HepG2 (cell line): ENCODE results near the gene GPR39. TPM values are rescaled to one million over a fixed set of nuclear protein-coding genes. Genes with fewer than 3 reads are reported as not detected.

Experiments
- ATAC-seq: fragments of 200-7000 bp; cut with Tn5 transposase; 3 replicates; pipeline ENCODE4 v1.9.1; 2020; ENCODE audit warnings: mild to moderate bottlenecking, moderate library complexity
- BruUV-seq: library from RNA; stranded (reverse); fragments of 400-500 nt; replicated peaks from 2 replicates; lab custom pipeline; 2021; lab: Mats Ljungman, UMichigan
- CTCF ChIA-PET: fragments of 300-600 bp; formaldehyde crosslinking; extraction: SDS; loops from one replicate; lab custom pipeline; 2021; ENCODE audit warnings: low total read pairs, inconsistent platforms, low intra/inter-chr PET ratio; lab: Yijun Ruan, JAX
- POLR2A ChIA-PET: fragments of 350-600 bp; sonication (Branson Sonifier 250); formaldehyde crosslinking; loops from one replicate; lab custom pipeline; 2020; ENCODE audit warnings: antibody characterized with exemption, inconsistent platforms; lab: Yijun Ruan, JAX
- DNase-seq: peaks from one replicate; pipeline ENCODE4 v3.0.0-alpha.2; 2015; ENCODE audit warnings: low spot score
- FAIRE-seq: peaks from 3 replicates; lab custom pipeline; 2011; peaks lifted over from hg19 to GRCh38; lab: Jason Lieb, UNC
- H2AFZ ChIP-seq: one replicate; pipeline ENCODE4 v1.6.1; 2011; ENCODE audit warnings: low read length, inconsistent platforms
- H3K27ac ChIP-seq: fragments of 300-600 bp; 3 replicates; pipeline ENCODE4 v1.8.0; 2011; ENCODE audit warnings: mixed run types, mild to moderate bottlenecking, mixed read lengths, low read length, inconsistent platforms; ENCODE audit not compliant: insufficient read depth; ENCODE audit errors: extremely low read length
- H3K27me3 ChIP-seq, 2 experiments: fragments of 200-600 bp in 1 of 2; 2 replicates in 1 of 2; 3 replicates in 1 of 2; pipeline versions ENCODE4 v1.6.0 to v1.8.0; 2011; ENCODE audit warnings: low read length in 2 of 2, mild to moderate bottlenecking in 2 of 2, moderate library complexity in 2 of 2, inconsistent platforms in 1 of 2; ENCODE audit not compliant: insufficient read depth in 2 of 2, control insufficient read depth in 1 of 2
- H3K36me3 ChIP-seq, 2 experiments: fragments of 200-600 bp in 1 of 2; replicated peaks in 1 of 2; 2 replicates in 1 of 2; 3 replicates in 1 of 2; pipeline versions ENCODE4 v1.5.1 to v1.8.0; 2011; ENCODE audit warnings: low read length in 2 of 2, inconsistent platforms in 1 of 2; ENCODE audit not compliant: insufficient read depth in 2 of 2, control insufficient read depth in 1 of 2
- H3K4me1 ChIP-seq: 2 replicates; pipeline ENCODE4 v1.5.1; 2012; ENCODE audit warnings: low read length, inconsistent platforms; ENCODE audit not compliant: insufficient read depth
- H3K4me2 ChIP-seq: 2 replicates; pipeline ENCODE4 v1.6.0; 2011; ENCODE audit warnings: low read depth, low read length, inconsistent platforms
- H3K4me3 ChIP-seq, 3 experiments: fragments of 200-600 bp in 1 of 3; sonication (generic), shearing (Covaris generic) in 1 of 3; replicated peaks in 1 of 3; 2 replicates each; pipeline ENCODE4 v1.5.1; 2011 to 2016; ENCODE audit warnings: low read length in 3 of 3, inconsistent platforms in 2 of 3, low read depth in 2 of 3, mild to moderate bottlenecking in 2 of 3, control low read depth in 1 of 3, mixed read lengths in 1 of 3; ENCODE audit not compliant: insufficient read depth in 1 of 3
- H3K79me2 ChIP-seq: one replicate; pipeline ENCODE4 v1.6.1; 2011; ENCODE audit warnings: low read length, inconsistent platforms; ENCODE audit not compliant: insufficient read depth
- H3K9ac ChIP-seq: 2 replicates; pipeline ENCODE4 v1.6.0; 2011; ENCODE audit warnings: mild to moderate bottlenecking, low read depth, low read length, inconsistent platforms; ENCODE audit not compliant: insufficient read depth
- H3K9me3 ChIP-seq: 2 replicates; pipeline ENCODE4 v1.5.1; 2012; ENCODE audit warnings: mild to moderate bottlenecking, low read length
- H4K20me1 ChIP-seq: 2 replicates; pipeline ENCODE4 v1.6.0; 2011; ENCODE audit warnings: inconsistent platforms, mild to moderate bottlenecking, low read length, moderate library complexity; ENCODE audit not compliant: insufficient read depth
- ASH2L ChIP-seq: fragments of 300-600, 200-600 bp; sonication (generic); IDR thresholded peaks from 2 replicates; pipeline ENCODE4 v1.7.0; 2017; ENCODE audit warnings: low read depth, mild to moderate bottlenecking, moderate library complexity, mixed read lengths, low read length; ENCODE audit not compliant: insufficient read length
- CEBPZ ChIP-seq: IDR thresholded peaks from 2 replicates; pipeline ENCODE4 v1.6.1; 2012; ENCODE audit warnings: low read length, improper control_type of control experiment
- HCFC1 ChIP-seq: fragments of 150-350 bp; IDR thresholded peaks from 2 replicates; pipeline ENCODE4 v1.6.1; 2014; ENCODE audit warnings: low read depth, low read length
- SNRNP70 ChIP-seq: fragments of 200-400 bp; formaldehyde crosslinking; IDR thresholded peaks from 2 replicates; pipeline ENCODE4 v1.6.1; 2017; ENCODE audit warnings: mild to moderate bottlenecking, low read depth, low read length, moderate library complexity
- TERF1 ChIP-seq: sonication (generic); formaldehyde crosslinking; IDR thresholded peaks from 2 replicates; pipeline ENCODE4 v1.8.0; 2022; ENCODE audit warnings: mild to moderate bottlenecking, missing genetic modification reagents, moderate library complexity
- THYN1 ChIP-seq: sonication (generic); formaldehyde crosslinking; IDR thresholded peaks from 2 replicates; pipeline ENCODE4 v1.8.1; 2023; ENCODE audit warnings: low read depth, mild to moderate bottlenecking, moderate library complexity, missing genetic modification reagents, borderline replicate concordance
- ZGPAT ChIP-seq: IDR thresholded peaks from 2 replicates; pipeline ENCODE4 v1.6.1; 2016; ENCODE audit warnings: mild to moderate bottlenecking
- ZNF230 ChIP-seq: sonication (generic); formaldehyde crosslinking; IDR thresholded peaks from 2 replicates; pipeline ENCODE4 v1.4.0; 2020; ENCODE audit warnings: mild to moderate bottlenecking, missing genetic modification reagents
- ZNF503 ChIP-seq: sonication (generic); formaldehyde crosslinking; IDR thresholded peaks from 2 replicates; pipeline ENCODE4 v1.4.0; 2020; ENCODE audit warnings: missing genetic modification reagents
- ZNF512B ChIP-seq: sonication (generic); formaldehyde crosslinking; IDR thresholded peaks from 2 replicates; pipeline ENCODE4 v1.5.1; 2020; ENCODE audit warnings: missing genetic modification reagents, mild to moderate bottlenecking, borderline replicate concordance
- WGBS: methylation state at CpG from one replicate; pipeline ENCODE4 v1.1.6; 2017; ENCODE audit warnings: low lambda C conversion rate; 5-methylcytosine and 5-hydroxymethylcytosine counted together
- in situ Hi-C: cut with HindIII; loops from 2 replicates; pipeline ENCODE4 v1.10.0; 2017; ENCODE audit warnings: low pct_unique_long_range_greater_than_20kb; ENCODE audit not compliant: extremely low pct_ligation_motif_present
- intact Hi-C: fragments of 100-400 bp; cut with micrococcal nuclease; formaldehyde crosslinking; loops from one replicate; pipeline ENCODE4 v1.10.0; 2022; ENCODE audit not compliant: unreplicated experiment
- polyA plus RNA-seq, 8 experiments: library from polyadenylated mRNA; depleted of rRNA in 3 of 8; stranded (reverse) in 7 of 8; unstranded in 1 of 8; fragments of >200 nt; fragmentation: Illumina TruSeq in 4 of 8; extraction: Trizol in 4 of 8; gene quantifications; 2 replicates each; pipeline versions ENCODE4 v1.2.1 to v1.2.3, GENCODE V29; 2011 to 2016; ENCODE audit warnings: low read depth in 4 of 8, missing spikeins in 1 of 8, mixed read lengths in 1 of 8; ENCODE audit not compliant: insufficient read depth in 1 of 8
- total RNA-seq, 5 experiments: library from RNA; depleted of rRNA; stranded (reverse); fragments of >200 nt; fragmentation: Illumina TruSeq; extraction: Trizol; gene quantifications; 2 replicates each; pipeline ENCODE4 v1.2.3, GENCODE V29; 2016; ENCODE audit warnings: low read depth in 1 of 5

The GPR39 gene
- total and polyA plus RNA-seq, 2 of the 13 experiments (the other 11 are each of a cell fraction or from before 2014, with no cell fraction given): 0.16 to 0.62 TPM

GRCh38 chr2:132495881-132496280, 79.3 kb downstream of the GPR39 start (continued):
- no peak for TF ChIP-seq ZGPAT
- no peak for TF ChIP-seq ASH2L
- no peak for TF ChIP-seq THYN1 (CRISPR knock-in tag)
- TF ChIP-seq TERF1 (CRISPR knock-in tag): no peak

- H4K20me1 ChIP-seq: no peaks in the 10 kb centered on the region
- ATAC-seq (no peak), DNase-seq (no peak), FAIRE-seq (no peak)
- BruUV-seq: no TSS peak
- H3K4me1 ChIP-seq: no peaks in the 10 kb centered on the region
- CTCF ChIA-PET: no interaction called here
- no peak overlapping the region for H3K9ac ChIP-seq
- no peak overlapping the region for H2AFZ ChIP-seq
- no peak overlapping the region for H3K27ac ChIP-seq
- POLR2A ChIA-PET: no interaction called here
- H3K4me3 ChIP-seq: no peak overlapping the region
- peaks cover 69% of the 10 kb centered on the region for H3K9me3 ChIP-seq
- no peaks in the 10 kb centered on the region for H3K79me2 ChIP-seq
- WGBS: 5% methylated on average over 4 of the region's 4 CpGs
- H3K36me3 ChIP-seq: no peaks in the 10 kb centered on the region
- intact Hi-C loops (no loop called here), in situ Hi-C loops (no loop called here)
- no peaks in the 10 kb centered on the region for H3K27me3 ChIP-seq
- no peak overlapping the region for H3K4me2 ChIP-seq
- TF ChIP-seq ZNF230 (CRISPR knock-in tag) (no peak), ZNF512B (CRISPR knock-in tag) (no peak), CEBPZ (no peak), ZNF503 (CRISPR knock-in tag) (no peak), HCFC1 (no peak), SNRNP70 (no peak)
These were observed 80.0 kb downstream of the GPR39 start for GRCh38 chr2:132496555-132496954.
